ENCODE measurements around the gene CERK.
A peak's percentile ranks its signal among the peaks of the same experiment; 100 is the strongest.

Gene CERK

DNA sequence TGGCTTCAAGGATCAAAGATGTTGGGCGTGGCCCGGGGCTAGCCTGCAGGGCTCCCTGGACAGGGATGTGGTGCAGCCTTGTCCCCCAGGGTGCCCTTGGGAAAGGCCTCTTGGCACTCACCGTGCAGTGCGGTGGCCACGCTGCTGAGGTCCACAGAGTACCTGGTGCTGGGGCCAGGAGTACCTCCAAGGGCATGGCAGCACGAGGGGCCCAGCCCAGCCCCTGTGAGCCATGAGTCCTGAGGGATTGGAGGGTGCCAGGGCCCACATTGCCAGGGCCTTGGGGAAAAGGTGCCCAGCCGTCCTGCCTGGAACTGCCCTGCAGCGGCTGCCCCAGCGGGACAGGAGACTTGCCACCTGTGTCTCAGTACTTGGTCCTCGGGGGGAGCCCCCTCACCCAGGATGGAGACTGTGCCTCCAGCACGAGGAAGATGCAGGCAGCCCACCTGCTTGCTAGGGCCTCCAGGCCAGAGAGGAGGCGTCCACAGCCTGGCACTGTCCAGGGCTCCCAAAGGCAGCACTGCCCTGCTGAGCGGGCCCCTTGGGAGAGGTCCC, 73.7 kb downstream of the CERK start:
- DNase-seq (ENCODE audit: low read depth in 1 of 2, low spot score in 1 of 2): no peak

DNA sequence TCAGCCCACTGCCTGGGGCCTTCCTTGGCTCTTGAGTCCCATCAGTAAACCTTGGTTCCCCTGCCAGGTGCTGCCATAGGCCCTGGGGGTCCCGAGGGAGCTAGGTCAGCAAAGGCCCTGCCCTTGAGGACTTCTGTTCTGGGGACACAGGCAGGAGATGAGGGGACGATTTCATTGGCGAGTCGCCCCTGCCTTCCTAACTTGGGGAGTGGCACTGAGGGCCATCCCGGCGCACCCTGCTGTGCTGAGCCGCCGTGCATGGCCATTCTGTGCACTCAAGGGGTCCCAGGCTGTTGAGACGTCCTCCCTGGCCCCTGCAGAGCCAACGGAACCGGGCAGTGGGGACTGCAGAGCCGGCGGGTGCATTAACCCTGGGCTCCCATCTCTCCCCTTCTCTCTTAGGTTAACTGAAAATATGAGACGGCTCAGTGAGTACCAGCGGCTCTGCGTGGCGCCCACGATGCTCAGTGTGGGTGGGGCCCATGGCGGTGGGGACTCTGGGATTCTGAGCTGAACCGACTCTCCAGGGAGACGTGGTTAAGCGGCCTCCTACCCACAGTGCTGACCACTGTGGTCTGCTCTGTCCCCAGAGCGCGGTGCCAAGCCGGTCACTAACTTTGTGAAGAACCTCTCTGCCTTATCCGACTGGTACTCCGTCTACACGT, 74.5 kb downstream of the CERK start:
- no peak for DNase-seq (ENCODE audit: low read depth in 1 of 2, low spot score in 1 of 2)

DNA sequence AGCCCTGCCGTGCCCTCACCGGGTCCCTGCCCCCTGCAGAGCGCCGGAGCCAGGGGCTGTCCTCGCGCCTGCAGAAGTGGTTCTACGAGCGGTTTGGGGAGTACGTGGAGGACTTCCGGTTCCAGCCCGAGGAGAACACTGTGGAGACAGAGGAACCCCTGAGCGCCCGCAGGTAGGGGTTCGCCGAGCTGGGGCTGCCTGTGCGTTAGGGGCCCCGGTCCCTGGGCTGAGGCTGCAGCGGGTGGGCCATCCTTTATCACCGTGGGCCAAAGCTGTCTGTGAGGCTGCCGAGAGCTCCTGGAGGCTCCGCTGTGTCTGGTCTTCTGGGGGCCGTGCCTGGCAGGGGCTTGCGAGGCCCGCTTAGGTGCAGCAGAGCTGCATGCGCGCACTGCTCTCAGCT, 75.1 kb downstream of the CERK start:
- no peak for DNase-seq (ENCODE audit: low read depth in 1 of 2, low spot score in 1 of 2)

DNA sequence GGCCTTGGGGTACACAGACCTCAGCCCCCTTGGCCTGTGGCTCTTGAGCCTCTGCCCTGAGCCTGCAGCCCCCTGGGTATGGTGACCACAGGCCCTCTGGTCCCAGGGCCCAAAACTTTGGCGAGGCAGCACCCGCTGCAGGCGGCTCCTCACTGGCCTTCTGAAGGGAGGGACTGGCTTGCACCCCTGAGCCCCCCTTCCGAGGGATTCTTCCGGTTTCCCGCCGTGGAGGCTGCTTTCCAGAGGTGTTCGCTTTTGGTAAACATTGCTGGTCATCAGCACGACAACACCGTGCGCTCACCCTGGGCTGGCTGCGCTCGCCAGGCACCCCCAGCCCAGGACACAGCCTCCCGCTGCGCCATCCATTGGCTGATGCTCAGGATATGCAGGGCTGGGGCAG, 75.8 kb downstream of the CERK start:
- no peak for DNase-seq (ENCODE audit: low read depth in 1 of 2, low spot score in 1 of 2)

DNA sequence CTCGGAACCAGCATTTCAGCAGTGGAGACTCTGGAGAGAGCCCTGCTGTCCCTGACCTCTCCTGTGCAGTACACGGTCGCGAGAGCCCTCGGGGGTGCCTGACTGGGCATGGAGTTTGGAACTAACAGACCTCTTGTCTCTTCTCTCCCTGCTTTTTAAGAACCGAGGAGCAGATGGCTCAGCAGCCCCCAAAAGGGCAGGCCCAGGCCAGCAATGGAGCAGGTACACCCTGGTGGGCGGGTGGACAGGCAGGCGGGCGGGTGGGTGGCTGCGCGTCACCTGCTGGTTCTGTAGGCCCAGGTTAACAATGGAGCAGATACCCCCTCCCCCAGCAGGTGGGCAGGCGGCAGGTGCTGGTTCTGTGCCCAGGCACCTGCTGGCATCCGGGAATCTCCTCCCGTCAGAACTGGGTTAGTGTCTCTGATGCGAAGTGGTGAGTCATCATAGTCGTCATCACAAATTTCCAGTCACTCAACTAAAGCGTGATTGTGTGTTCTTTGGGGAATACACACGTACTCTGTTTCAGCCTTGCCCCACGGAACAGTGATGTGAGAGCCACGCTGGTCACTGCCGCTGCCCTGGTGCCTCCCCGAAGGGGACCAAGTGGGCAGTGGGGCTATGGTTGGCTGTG, 76.7 kb downstream of the CERK start:
- DNase-seq (ENCODE audit: low read depth in 1 of 2, low spot score in 1 of 2): peak; percentile 17 to 41

DNA sequence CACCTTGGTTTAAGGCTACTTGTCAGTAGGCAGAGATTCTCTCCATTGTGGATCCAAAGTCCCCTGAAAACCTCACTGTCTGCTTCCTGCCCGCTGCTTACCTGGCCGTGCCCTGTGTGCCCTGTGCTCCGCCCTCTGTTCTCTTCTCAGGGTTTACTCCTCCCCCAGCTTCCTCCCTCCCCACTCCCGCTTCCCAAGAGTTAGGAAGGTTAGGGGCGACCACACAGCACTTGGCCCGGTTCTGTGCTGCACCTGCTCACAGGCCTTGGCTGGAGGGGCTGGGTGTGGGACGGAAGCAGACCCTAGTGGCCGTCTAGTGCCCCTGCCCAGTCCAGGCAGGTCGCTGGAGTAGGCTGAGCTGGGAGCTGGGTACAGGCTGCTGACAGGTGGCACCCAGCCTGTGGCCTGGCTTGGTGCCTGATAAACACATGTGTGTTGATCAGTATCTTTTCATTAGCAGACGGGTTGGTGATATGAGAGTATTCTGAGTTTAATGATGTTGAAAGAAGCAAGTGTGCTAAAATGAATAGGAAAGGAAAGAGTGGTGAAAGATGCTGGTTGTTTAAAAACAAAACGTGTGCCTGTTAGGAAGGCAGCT, 77.3 kb downstream of the CERK start:
- no peak for DNase-seq (ENCODE audit: low read depth in 1 of 2, low spot score in 1 of 2)

DNA sequence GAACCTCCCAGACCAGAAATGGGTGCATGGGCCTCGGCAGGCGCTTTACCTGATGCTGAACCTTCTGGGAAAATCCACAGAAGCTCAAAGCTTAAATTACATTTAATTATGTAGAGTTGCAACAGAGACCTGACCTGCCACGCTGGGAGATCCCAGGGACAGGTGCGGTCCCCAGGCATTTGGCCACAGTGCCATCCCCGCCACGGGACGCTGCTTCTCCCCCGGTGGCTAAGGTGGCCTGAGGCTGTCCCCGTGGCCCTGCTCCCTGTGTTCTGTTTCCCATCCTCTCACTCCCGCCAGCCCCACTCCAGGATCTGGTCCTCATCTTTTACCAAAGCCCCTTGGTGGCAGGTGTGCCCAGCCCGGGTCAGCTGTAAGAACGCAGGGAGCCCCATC, 78.3 kb downstream of the CERK start:
- DNase-seq (ENCODE audit: low read depth in 1 of 2, low spot score in 1 of 2): no peak

DNA sequence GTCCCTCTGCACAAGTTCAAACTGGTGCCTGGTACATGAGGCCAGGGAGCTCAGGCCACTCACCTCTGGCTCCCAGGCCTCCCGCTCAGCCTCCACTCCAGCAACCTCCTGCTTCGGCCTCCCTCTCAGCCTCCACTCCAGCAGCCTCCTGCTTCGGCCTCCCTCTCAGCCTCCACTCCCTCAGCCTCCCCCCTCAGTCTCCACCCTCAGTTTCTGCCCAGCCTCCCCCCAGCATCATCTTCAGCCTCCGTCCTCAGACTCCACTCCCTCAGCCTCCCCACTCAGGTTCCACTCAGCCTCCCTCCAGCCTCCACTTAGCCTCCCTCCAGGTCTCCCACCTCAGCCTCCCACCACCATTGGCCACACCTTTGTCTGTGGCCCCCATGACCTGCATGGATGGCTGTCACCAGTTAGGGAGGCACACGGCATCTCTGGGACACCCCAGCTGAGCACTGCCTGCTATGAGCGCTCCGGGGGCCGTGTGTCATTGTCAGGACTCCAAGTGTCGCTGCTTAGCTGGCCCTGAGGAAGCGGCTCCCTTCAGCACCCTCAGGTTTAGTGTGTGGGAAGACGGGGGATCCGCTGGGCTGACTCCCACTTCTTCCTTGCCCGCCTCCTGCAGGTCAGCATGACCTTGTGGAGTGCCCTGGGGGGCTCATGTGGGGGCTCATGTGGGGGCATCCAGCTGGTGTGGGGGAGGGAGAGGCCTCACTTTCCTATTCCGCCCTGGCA, 78.8 kb downstream of the CERK start:
- DNase-seq (ENCODE audit: low read depth in 1 of 2, low spot score in 1 of 2): no peak

DNA sequence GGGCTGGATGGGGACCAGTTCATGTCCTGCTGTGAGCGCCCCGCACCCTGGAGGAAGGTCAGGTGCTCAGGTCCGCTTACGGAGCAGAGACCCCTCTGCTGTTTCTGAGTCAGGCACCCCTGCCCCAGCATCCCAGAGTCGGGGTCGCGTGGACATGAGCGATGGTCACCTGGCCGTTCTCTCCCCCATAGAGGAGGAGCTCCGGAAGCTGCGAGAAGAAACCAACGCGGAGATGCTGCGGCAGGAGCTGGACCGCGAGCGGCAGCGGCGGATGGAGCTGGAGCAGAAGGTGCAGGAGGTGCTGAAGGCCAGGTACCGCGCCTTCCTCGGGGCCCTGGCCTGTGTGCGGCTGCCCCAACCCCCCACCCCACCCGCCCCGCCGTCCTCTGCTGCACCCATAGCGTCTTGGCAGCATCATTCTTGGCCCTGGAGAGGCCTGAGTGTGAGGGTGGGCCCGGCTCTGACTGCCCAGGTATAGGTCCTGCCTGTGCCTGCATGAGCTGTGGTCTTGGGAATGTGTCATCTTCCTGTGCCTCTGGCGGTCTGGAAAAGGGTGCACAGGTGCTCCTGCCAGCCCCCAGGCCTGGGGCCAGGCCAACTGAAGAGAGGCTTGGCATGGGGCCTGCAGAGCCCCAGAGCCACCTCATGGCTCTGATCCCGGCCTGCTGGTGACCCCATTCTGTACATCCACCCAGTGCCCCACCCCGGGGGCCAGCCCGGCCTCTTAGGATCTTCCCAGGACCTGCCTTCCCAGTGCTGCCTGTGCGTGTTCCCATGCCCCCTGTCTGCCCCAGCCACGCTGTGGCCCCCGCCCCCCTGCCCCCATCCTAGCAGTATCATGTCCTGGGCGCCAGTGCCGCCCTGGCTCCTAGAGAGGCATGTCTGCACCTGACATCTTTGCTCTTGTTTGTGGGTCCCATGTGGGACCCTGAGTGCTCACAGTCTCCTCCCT, 79.8 kb downstream of the CERK start:
- DNase-seq (ENCODE audit: low read depth in 1 of 2, low spot score in 1 of 2): no peak

DNA sequence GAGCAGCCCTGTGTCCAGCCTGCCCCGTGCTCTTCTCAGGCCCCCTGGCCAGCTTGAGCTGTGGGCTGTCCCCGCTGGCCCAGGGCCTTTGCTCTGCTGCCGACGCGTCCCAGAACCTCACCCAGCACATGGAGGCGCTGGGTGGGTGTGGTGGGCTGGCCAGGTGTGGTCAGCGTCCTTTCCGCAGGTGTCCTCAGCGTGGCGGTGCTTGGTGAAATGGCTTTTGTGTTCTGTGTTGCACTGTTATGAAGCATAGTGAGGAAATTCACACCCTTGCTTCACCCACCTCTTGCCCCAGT, 80.4 kb downstream of the CERK start:
- DNase-seq (ENCODE audit: low read depth in 1 of 2, low spot score in 1 of 2): no peak

DNA sequence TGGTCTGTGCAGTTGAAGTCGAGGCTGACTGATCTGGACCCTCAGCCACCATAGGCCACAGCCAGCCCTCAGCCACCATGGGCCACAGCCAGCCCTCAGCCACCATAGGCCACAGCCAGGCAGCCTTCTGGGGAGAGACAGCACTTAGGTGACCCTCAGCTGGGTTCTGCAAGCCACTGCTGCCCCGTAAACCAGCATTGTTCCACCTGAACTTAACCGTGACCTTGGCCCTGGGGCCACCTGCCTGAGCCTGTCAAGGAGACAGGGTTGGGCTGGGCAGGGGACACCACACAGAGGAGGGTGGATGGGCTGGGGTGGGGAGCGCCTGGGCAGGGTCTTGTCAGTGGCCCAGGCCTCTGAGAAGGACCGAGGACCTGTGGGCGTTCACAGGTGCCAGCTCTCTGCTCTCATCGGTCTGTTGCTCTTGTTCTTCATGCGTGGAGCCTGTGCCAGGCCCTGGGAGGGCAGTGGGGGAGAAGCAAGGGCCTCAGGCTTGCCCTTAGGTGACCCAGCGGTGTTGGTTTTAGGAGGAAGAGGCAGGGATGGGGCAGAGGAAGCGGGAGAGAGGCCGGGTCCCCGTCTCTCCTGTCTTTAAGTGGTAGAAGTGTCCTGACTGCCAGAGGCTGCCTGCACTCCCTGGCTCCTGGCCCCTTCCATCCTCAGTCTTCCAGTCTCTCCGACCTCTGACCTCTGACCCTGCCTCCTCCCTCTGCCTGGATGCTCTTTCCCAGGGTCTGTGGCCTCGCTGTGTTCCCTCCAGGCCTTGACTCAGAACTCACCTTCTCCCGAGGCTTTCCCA, 81.0 kb downstream of the CERK start:
- DNase-seq (ENCODE audit: low read depth in 1 of 2, low spot score in 1 of 2): no peak

DNA sequence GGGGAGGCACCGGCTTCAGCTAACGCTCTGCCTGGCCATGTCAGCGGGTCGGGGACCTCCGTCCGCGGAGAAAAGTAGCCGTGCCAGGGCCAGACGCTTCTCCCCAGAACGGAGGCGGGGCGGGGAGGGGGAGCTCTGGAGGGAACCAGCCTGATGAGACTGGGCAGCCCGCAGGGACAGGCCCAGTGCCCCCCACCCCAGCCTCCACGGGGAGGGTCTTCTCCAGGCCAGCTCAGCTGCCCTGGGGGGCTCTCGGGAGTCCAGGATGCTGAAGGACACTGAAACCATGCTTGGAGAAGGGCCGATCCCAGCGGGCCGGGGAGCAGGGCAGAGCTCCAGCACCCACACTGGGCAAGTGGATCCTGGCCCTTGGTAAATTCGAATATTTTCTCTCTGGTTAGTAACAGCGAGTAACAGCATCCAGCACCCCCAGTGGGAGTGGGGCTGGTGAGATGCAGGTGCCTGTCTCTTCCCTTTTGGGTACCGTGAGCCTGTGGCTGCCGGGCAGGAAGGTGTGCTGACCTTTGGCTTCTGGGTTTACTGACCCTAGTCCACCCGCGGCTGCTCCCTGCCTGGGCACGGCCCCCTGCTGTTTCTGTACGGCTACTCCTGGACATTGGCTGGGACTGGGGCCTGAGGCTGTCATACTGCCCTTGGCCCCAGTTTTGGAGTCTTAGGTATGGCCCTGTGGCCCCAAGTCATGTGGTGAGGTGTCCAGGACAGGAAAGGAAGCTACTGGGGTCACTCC, 82.0 kb downstream of the CERK start:
- DNase-seq (ENCODE audit: low read depth in 1 of 2, low spot score in 1 of 2): no peak

DNA sequence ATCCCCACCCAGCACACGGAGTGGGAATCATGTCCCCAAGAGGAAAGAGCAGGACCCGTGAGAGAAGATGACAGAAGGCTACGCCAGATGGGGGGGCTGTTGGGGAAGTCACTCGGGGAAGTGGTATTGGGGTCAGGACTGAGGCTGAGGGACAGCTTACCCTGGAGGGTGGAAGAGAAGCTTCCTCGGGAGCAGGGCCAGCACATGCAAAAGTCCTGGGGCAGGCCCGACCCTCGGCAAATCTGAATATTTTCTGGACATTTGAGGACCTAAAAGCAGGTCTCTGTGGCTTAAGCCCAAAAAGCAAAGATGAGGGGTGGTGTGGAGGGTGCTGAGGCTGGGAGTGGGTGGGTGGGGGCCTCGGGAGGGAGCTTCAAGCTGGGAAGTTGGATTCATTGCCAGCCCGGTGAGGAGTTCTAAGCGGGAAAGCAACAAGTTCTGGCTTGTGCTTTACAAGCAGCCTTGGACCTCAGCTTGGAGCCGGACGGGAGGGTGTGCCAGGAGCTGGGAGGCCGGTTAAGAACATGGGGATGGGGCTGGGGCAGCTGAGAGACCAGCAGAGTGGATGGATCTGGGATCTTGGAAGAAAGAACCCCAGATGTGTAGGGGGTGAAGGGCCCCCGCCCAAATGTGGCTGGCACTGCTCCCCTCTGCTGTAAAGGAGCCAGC, 83.0 kb downstream of the CERK start:
- no peak for DNase-seq (ENCODE audit: low read depth in 1 of 2, low spot score in 1 of 2)

DNA sequence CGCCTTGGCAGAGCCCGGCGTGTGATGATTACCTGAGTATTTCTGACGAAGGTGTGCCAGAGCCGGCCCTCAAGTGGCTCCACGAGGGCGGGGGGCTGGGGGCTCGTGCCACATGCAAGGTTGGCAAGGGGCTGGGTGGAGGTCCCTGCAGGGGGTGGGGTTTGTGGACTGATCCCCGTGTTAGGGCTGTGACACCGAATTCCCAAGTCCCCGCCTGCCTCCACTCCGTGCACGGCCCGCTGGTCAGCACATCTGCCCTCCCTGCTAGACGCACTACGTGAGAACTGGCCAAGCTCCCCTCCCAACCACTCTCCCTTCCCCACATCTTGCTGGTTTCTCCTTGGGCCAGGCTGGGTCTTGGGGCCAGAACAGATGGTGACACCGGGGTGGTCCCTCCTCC, 83.6 kb downstream of the CERK start:
- DNase-seq (ENCODE audit: low read depth in 1 of 2, low spot score in 1 of 2): no peak

DNA sequence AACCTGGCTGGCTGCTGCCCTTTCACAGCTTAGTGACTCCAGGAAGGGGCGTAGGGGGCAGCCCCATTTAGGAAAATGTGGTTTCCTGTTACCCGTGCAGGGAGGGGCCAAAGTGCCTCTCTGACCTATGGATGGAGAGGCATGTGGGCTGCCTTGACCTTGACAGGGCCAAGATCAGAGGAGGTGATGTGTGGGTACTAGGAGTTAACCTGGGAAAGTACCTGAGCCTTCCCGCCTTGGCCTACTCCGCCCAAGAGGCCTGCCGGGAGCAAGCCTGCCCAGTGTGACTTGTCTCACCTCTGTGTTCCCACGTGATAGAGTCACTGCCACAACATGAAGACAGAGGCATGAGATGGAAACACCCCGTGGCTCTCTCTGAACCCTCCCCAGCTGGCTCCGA, 84.5 kb downstream of the CERK start:
- DNase-seq (ENCODE audit: low read depth in 1 of 2, low spot score in 1 of 2): no peak

DNA sequence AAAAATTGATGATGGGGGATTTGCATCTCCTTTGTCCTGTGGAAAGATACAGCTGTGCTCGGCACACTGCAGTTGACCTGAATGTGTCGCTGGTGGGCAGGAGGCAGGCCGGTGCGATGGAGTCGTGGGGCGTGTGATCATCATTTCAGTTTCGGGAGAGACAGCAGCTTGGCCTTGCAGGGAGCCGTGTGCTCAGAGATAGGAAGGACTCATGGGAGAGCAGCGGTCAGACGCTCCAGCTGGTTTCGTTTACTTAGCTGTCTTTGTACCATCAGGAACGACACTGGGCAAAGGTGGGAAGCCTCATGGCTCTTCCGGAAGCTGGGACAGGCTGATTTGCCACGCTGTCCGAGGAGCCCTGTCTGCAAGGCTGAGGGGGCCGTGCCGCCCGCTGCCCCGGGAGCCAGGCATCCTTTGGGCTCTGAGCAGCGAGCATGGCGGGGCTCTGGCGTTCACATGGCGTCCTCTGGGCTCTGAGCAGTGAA, 85.2 kb downstream of the CERK start:
- no peak for DNase-seq (ENCODE audit: low read depth in 1 of 2, low spot score in 1 of 2)

DNA sequence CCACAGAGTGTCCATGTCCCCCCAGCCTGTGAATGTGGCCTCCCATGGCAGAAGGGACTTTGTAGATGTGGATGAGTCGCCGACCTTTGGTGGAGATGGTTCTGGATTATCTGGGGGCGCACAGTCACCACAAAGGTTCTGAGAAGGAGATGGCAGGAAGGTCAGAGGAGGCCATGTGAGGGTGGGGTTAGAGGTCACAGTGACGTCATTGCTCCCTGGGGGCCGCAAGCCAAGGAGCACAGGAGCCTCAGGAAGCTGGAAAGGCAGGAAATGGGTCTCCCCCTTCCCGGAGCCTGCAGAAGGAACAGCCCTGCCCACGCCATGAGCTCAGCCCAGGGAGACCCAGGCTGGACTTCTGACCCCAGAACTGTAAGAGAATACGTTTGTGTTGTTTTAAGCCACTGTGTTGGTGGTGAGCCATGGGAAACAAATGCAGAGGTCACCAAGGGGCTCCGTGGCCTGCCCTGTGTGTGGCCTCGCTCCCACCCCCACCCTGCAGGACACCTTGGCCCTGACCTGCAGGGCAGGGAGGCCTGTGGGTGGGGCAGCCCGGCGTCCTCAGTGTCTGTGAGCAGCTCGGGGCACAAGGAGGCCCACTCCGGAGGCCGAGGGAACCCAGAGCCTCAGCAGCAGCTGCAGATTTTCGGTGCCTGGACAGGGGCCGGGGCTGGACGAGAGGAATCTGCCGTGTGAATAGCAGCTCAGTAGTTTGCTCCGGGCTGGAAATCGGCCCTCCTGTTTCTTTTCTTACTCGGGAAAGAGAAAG, 85.8 kb downstream of the CERK start:
- no peak for DNase-seq (ENCODE audit: low read depth in 1 of 2, low spot score in 1 of 2)

DNA sequence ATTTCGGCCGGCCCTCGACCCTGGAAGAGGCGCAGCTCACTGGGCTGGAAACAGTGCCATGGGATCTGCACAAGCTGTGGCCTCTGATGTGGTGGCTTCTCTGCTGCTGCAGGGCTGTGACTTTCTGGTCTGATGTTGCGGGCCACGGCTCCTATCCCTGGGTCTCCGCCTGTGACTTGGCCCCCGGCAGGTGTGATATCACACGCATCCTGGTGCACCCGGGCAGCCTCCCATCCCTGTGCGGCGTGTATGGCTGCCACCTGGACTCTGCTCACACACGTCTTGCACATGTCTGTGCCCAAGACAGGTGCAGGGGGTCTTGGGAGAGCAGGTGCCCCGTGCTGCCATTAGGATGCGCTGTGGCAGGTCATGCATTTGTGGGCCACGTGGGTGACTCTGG, 86.7 kb downstream of the CERK start:
- DNase-seq (ENCODE audit: low read depth in 1 of 2, low spot score in 1 of 2): no peak

All from activated CD4-positive, alpha-beta T cell treated with anti-CD3 and anti-CD28 coated beads, Interleukin-2, amount 50 U/mL, for 24 hours (primary cell).